Nephron (organoid): ENCODE results near the gene RNF150.

Experiments used
- H3K27ac Mint-ChIP-seq, 3 experiments: 2 replicates each; pipeline ENCODE4 v1.8.0; 2020; ENCODE audit warnings: mixed read lengths in 3 of 3, mild to moderate bottlenecking in 2 of 3, moderate library complexity in 1 of 3
- H3K27me3 Mint-ChIP-seq: 2 replicates; pipeline ENCODE4 v1.8.0; 2021; ENCODE audit warnings: low read depth, mild to moderate bottlenecking, moderate library complexity, mixed read lengths
- H3K36me3 Mint-ChIP-seq: 2 replicates; pipeline ENCODE4 v1.8.0; 2020; ENCODE audit warnings: low read depth, mixed read lengths
- H3K4me1 Mint-ChIP-seq: 2 replicates; pipeline ENCODE4 v1.8.0; 2020; ENCODE audit warnings: mixed read lengths
- H3K4me3 Mint-ChIP-seq, 3 experiments: 2 replicates each; pipeline ENCODE4 v1.8.0; 2020; ENCODE audit warnings: mild to moderate bottlenecking in 3 of 3, mixed read lengths in 3 of 3, moderate library complexity in 2 of 3
- H3K9me3 Mint-ChIP-seq: 2 replicates; pipeline ENCODE4 v1.8.0; 2020; ENCODE audit warnings: mixed read lengths
- CTCF ChIP-seq, 3 experiments: fragments of 200-600 bp; sonication (generic); IDR thresholded peaks; one replicate each; pipeline ENCODE4 v1.5.0; 2021; ENCODE audit warnings: antibody characterized with exemption in 3 of 3; ENCODE audit not compliant: unreplicated experiment in 3 of 3

Gene RNF150

GRCh38 chr4:140846736-140847135 is 286.5 kb downstream of the RNF150 start:
- Mint-ChIP-seq H3K4me1 (no peaks in the 10 kb centered on the region), H3K36me3 (no peaks in the 10 kb centered on the region), H3K27me3 (peaks cover 11% of the 10 kb centered on the region), H3K9me3 (peaks cover 1% of the 10 kb centered on the region), H3K27ac (no peak overlapping the region), H3K4me3 (no peak overlapping the region)
- TF ChIP-seq CTCF (IDR thresholded peaks at IDR 0.05; ENCODE audit: unreplicated experiment in 3 of 3) = no peak

GRCh38 chr4:140844061-140844460 is 289.2 kb downstream of the RNF150 start:
- H3K9me3 Mint-ChIP-seq = peaks cover 10% of the 10 kb centered on the region
- no peak for TF ChIP-seq CTCF (IDR thresholded peaks at IDR 0.05; ENCODE audit: unreplicated experiment in 3 of 3)
- no peaks in the 10 kb centered on the region for H3K36me3 Mint-ChIP-seq
- no peak overlapping the region for H3K27ac Mint-ChIP-seq
- no peak overlapping the region for H3K4me3 Mint-ChIP-seq
- peaks cover 7% of the 10 kb centered on the region for H3K27me3 Mint-ChIP-seq
- H3K4me1 Mint-ChIP-seq = peaks cover 8% of the 10 kb centered on the region

- Mint-ChIP-seq H3K4me1 (peaks cover 8% of the 10 kb centered on the region), H3K4me3 (no peak overlapping the region), H3K9me3 (peaks cover 10% of the 10 kb centered on the region), H3K27me3 (peaks cover 4% of the 10 kb centered on the region), H3K27ac (no peak overlapping the region), H3K36me3 (no peaks in the 10 kb centered on the region)
- no peak for TF ChIP-seq CTCF (IDR thresholded peaks at IDR 0.05; ENCODE audit: unreplicated experiment in 3 of 3)
Measured at GRCh38 chr4:140841186-140841585, 292.1 kb downstream of the RNF150 start.

GRCh38 chr4:140839888-140840790 is 293.1 kb downstream of the RNF150 start:
- Mint-ChIP-seq H3K27me3 (peaks cover 4% of the 10 kb centered on the region), H3K27ac (peak overlapping the region; percentile 48 to 60 (median 49)), H3K4me1 (peaks cover 8% of the 10 kb centered on the region), H3K4me3 (no peak overlapping the region), H3K36me3 (no peaks in the 10 kb centered on the region), H3K9me3 (peaks cover 10% of the 10 kb centered on the region)
- TF ChIP-seq CTCF (IDR thresholded peaks at IDR 0.05; ENCODE audit: unreplicated experiment in 3 of 3) = no peak

GRCh38 chr4:140839406-140839805 is 293.9 kb downstream of the RNF150 start:
- H3K4me3 Mint-ChIP-seq = no peak overlapping the region
- no peak for TF ChIP-seq CTCF (IDR thresholded peaks at IDR 0.05; ENCODE audit: unreplicated experiment in 3 of 3)
- H3K27me3 Mint-ChIP-seq = peaks cover 4% of the 10 kb centered on the region
- H3K4me1 Mint-ChIP-seq = peaks cover 8% of the 10 kb centered on the region
- peak overlapping the region in 2 of 3 experiments; percentile 49 to 60 for H3K27ac Mint-ChIP-seq
- no peaks in the 10 kb centered on the region for H3K36me3 Mint-ChIP-seq
- peaks cover 10% of the 10 kb centered on the region for H3K9me3 Mint-ChIP-seq

GRCh38 chr4:140837736-140838135 is 295.5 kb downstream of the RNF150 start:
- H3K4me3 Mint-ChIP-seq = no peak overlapping the region
- H3K27me3 Mint-ChIP-seq = peaks cover 4% of the 10 kb centered on the region
- H3K27ac Mint-ChIP-seq = no peak overlapping the region
- no peaks in the 10 kb centered on the region for H3K36me3 Mint-ChIP-seq
- H3K4me1 Mint-ChIP-seq = peaks cover 8% of the 10 kb centered on the region
- no peak for TF ChIP-seq CTCF (IDR thresholded peaks at IDR 0.05; ENCODE audit: unreplicated experiment in 3 of 3)
- H3K9me3 Mint-ChIP-seq = peaks cover 10% of the 10 kb centered on the region
